Naive thymus-derived CD4-positive, alpha-beta T cell (primary cell): ENCODE measurements around the gene BRD9. TPM values are rescaled to one million over a fixed set of nuclear protein-coding genes. Genes with fewer than 3 reads are reported as not detected.
"Not testable (repeated sequence)": the region's sequence is repeated elsewhere in the genome, so short reads cannot be mapped to it uniquely, and the experiment has no call there.

Experiments used
- ATAC-seq: fragments of 150-1000 bp; cut with Tn5 transposase; 2 replicates; pipeline ENCODE4 v1.10.0; 2021; ENCODE audit warnings: mild to moderate bottlenecking, moderate library complexity
- CTCF ChIA-PET: fragments of 350-600 bp; sonication (Branson Sonifier 250); formaldehyde crosslinking; loops from one replicate; lab custom pipeline; 2021; ENCODE audit warnings: antibody characterized with exemption; lab: Charles Lee
- POLR2A ChIA-PET: fragments of 350-600 bp; sonication (Branson Sonifier 250); formaldehyde crosslinking; loops from one replicate; lab custom pipeline; 2021; ENCODE audit warnings: antibody characterized with exemption, inconsistent platforms; lab: Charles Lee
- DNase-seq, 9 donors: peaks; one replicate each; pipeline versions ENCODE4 v3.0.0 to v3.0.0-alpha.2; 2020 to 2022; ENCODE audit warnings: mixed read lengths in 1 of 9
- H3K27ac ChIP-seq: one replicate; pipeline ENCODE4 v1.7.0; 2013; ENCODE audit warnings: mild to moderate bottlenecking, low read depth, low read length, moderate library complexity
- H3K27me3 ChIP-seq, 2 donors: one replicate each; pipeline ENCODE4 v1.7.0; 2013; ENCODE audit warnings: low read length in 2 of 2, mild to moderate bottlenecking in 2 of 2, moderate library complexity in 2 of 2; ENCODE audit not compliant: control insufficient read depth in 2 of 2, insufficient read depth in 2 of 2
- H3K36me3 ChIP-seq, 3 experiments: 1 replicate in 2 of 3; 2 replicates in 1 of 3; pipeline ENCODE4 v1.7.0; 2013; ENCODE audit warnings: low read length in 3 of 3, mild to moderate bottlenecking in 3 of 3, moderate library complexity in 1 of 3; ENCODE audit not compliant: insufficient read depth in 3 of 3, control insufficient read depth in 2 of 3
- H3K4me1 ChIP-seq, 2 donors: one replicate each; pipeline ENCODE4 v1.7.0; 2013; ENCODE audit warnings: low read length in 2 of 2, mild to moderate bottlenecking in 2 of 2, moderate library complexity in 1 of 2; ENCODE audit not compliant: control insufficient read depth in 2 of 2, insufficient read depth in 2 of 2
- H3K4me3 ChIP-seq: 2 replicates; pipeline ENCODE4 v1.7.0; 2013; ENCODE audit warnings: mild to moderate bottlenecking, low read length
- H3K9me3 ChIP-seq, 3 experiments: 1 replicate in 2 of 3; 2 replicates in 1 of 3; pipeline ENCODE4 v1.7.0; 2013; ENCODE audit warnings: low read length in 3 of 3; ENCODE audit not compliant: control insufficient read depth in 2 of 3
- H3K27ac Mint-ChIP-seq, 9 donors: one replicate each; pipeline ENCODE4 v1.8.0; 2020 to 2022; ENCODE audit warnings: mixed read lengths in 9 of 9, mild to moderate bottlenecking in 8 of 9, moderate library complexity in 5 of 9, inconsistent platforms in 2 of 9
- H3K27me3 Mint-ChIP-seq, 5 donors: one replicate each; pipeline ENCODE4 v1.8.0; 2021 to 2022; ENCODE audit warnings: mixed read lengths in 5 of 5, mild to moderate bottlenecking in 1 of 5
- H3K36me3 Mint-ChIP-seq, 5 donors: one replicate each; pipeline ENCODE4 v1.8.0; 2020 to 2022; ENCODE audit warnings: mixed read lengths in 5 of 5, mild to moderate bottlenecking in 3 of 5, inconsistent platforms in 1 of 5
- H3K4me1 Mint-ChIP-seq, 7 donors: one replicate each; pipeline ENCODE4 v1.8.0; 2020 to 2022; ENCODE audit warnings: mixed read lengths in 7 of 7, mild to moderate bottlenecking in 3 of 7, inconsistent platforms in 1 of 7
- H3K4me3 Mint-ChIP-seq, 10 donors: one replicate each; pipeline ENCODE4 v1.8.0; 2020 to 2022; ENCODE audit warnings: mild to moderate bottlenecking in 10 of 10, mixed read lengths in 10 of 10, moderate library complexity in 6 of 10, inconsistent platforms in 2 of 10
- H3K9me3 Mint-ChIP-seq, 11 donors: one replicate each; pipeline ENCODE4 v1.8.0; 2020 to 2022; ENCODE audit warnings: mixed read lengths in 11 of 11, mild to moderate bottlenecking in 4 of 11, inconsistent platforms in 1 of 11, moderate library complexity in 1 of 11
- intact Hi-C, 2 donors: fragments of 100-400 bp; cut with micrococcal nuclease; formaldehyde crosslinking; loops; one replicate each; pipeline ENCODE4 v1.15.1; 2023
- polyA plus RNA-seq, 2 donors: library from polyadenylated mRNA; unstranded; fragments of 300-500 nt; fragmentation: Illumina TruSeq; gene quantifications; one replicate each; pipeline ENCODE4 v1.2.3, GENCODE V29; 2021
- total RNA-seq, 6 experiments: library from RNA in 5 of 6; stranded (reverse) in 5 of 6; gene quantifications; 1 replicate in 5 of 6; 2 replicates in 1 of 6; pipeline ENCODE4 v1.2.3 and lab custom pipeline; 2021 to 2026

BRD9 gene
- total and polyA plus RNA-seq, 7 experiments from 2014 or later, result 10.6 to 93.2 (median 81.2) TPM

DNA sequence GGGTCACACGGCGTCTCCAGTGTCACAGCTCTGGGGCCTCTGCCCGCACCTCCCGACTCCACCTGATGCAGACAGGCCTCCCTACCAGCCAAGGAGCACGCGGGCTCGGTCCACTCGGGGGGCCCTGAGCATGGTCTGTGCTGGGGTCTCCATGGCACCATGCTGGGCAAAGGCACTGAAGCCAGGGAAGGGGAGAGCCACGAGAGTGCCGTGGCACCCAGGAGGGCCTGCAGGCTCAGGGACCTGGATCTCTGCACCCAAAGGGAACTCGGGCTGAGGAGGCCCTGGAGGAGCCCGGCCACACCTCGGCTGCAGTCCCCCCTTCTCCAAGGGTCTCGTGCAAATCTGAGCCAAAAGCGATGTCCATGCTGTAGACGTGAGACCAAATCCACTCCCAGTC, 48.2 kb downstream of the BRD9 start:
- H3K9me3 Mint-ChIP-seq, H3K4me3 ChIP-seq, H3K27me3 ChIP-seq, CTCF ChIA-PET, ATAC-seq, H3K9me3 ChIP-seq, DNase-seq, H3K4me1 ChIP-seq, H3K27me3 Mint-ChIP-seq, H3K36me3 Mint-ChIP-seq, H3K4me1 Mint-ChIP-seq, H3K36me3 ChIP-seq, H3K27ac ChIP-seq, H3K27ac Mint-ChIP-seq, H3K4me3 Mint-ChIP-seq, POLR2A ChIA-PET: not testable (repeated sequence)
- intact Hi-C loops, result loop anchor here in 1 of 2 donors (5.0 kb wide), 1 partner anchor 87 kb away; no protein-coding TSS in a partner anchor

DNA sequence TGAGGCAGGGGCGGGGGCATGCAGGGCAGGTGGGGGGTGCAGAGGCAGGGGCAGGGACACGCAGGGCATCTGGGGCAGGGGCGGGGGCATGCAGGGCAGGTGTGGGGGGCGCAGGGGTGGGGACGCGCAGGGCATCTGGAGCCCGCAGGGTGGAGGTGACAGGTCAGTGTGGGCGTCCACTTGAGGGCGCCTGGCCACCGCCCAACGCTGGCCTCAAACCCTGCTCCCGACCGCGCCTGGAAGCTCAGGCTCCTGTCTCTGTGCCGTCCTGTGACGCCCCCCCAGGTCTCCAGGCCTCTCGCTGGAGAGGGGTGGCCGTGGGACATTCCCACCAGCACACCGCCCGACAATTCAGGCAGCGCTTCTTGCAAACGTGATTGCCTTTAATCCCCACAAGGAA, 48.7 kb downstream of the BRD9 start:
- CTCF ChIA-PET, H3K36me3 Mint-ChIP-seq, H3K27me3 ChIP-seq, DNase-seq, ATAC-seq, POLR2A ChIA-PET, H3K9me3 Mint-ChIP-seq, H3K4me3 Mint-ChIP-seq, H3K27ac Mint-ChIP-seq, H3K27ac ChIP-seq, H3K4me3 ChIP-seq, H3K27me3 Mint-ChIP-seq, H3K36me3 ChIP-seq, H3K9me3 ChIP-seq, H3K4me1 Mint-ChIP-seq, H3K4me1 ChIP-seq: not testable (repeated sequence)
- intact Hi-C loops, result loop anchor here in 1 of 2 donors (5.0 kb wide), 1 partner anchor 87 kb away; no protein-coding TSS in a partner anchor

GRCh38 chr5:843371-843770, 49.2 kb downstream of the BRD9 start:
- intact Hi-C loops, result loop anchor here in 1 of 2 donors (5.0 kb wide), 1 partner anchor 86 kb away; no protein-coding TSS in a partner anchor
- H3K9me3 ChIP-seq, CTCF ChIA-PET, DNase-seq, H3K27me3 ChIP-seq, H3K27ac Mint-ChIP-seq, H3K9me3 Mint-ChIP-seq, H3K4me3 Mint-ChIP-seq, H3K4me3 ChIP-seq, H3K27ac ChIP-seq, H3K36me3 ChIP-seq, H3K36me3 Mint-ChIP-seq, H3K27me3 Mint-ChIP-seq, POLR2A ChIA-PET, H3K4me1 Mint-ChIP-seq, ATAC-seq, H3K4me1 ChIP-seq: not testable (repeated sequence)

DNA sequence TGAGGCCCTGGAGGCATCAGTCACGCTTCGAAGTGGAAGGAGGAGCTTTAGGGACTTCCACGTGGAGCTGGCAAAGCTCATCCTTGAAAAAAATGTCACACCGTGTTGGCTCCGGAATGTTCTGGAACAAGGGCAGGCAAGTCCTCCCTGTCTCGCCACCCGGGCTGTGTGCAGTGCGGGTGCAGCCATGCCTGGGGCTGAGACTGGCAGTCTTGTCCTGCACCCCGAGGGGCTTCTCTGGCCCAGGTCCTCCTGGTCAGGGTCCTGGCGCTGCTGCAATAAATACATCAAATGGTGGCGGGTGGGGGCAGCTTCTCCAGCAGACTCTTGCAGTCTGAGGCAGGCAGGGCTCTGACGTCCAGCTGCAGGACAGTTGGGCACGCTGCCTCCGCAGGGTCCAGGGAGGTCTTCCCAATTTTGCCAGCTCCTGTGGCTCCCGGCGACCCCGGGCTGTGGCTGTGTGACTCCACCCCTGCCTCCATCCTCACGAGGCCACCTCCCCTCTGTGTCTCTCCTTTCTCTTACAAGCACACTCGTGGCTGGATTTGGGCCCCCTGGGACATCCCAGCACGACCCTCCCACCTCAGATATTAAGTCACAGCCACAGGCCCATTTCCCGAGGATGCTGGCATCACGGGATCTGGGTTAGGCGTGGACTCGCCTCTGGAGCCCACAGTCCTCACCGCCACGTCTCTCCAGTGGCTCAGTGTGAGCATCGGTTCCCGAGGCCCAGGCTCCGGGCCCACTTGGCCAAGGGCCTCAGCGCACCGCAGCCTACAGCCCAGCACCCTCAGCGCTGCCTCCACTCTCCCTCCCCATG, 50.0 kb downstream of the BRD9 start:
- CTCF ChIA-PET, H3K27ac Mint-ChIP-seq, H3K27ac ChIP-seq, POLR2A ChIA-PET, H3K27me3 ChIP-seq, H3K4me3 ChIP-seq, H3K27me3 Mint-ChIP-seq, H3K4me1 ChIP-seq, H3K4me3 Mint-ChIP-seq, H3K36me3 Mint-ChIP-seq, H3K4me1 Mint-ChIP-seq, H3K9me3 ChIP-seq, H3K36me3 ChIP-seq, H3K9me3 Mint-ChIP-seq: not testable (repeated sequence)
- DNase-seq (peak in 2 of 9 donors; percentile 6 to 19), ATAC-seq (peak; percentile 21)
- intact Hi-C loops, result loop anchor here in 1 of 2 donors (5.0 kb wide), 1 partner anchor 85 kb away; no protein-coding TSS in a partner anchor

- CTCF ChIA-PET, H3K36me3 Mint-ChIP-seq, H3K9me3 ChIP-seq, H3K27ac ChIP-seq, H3K4me3 Mint-ChIP-seq, H3K27me3 Mint-ChIP-seq, ATAC-seq, H3K4me1 Mint-ChIP-seq, H3K27ac Mint-ChIP-seq, H3K4me1 ChIP-seq, H3K27me3 ChIP-seq, H3K9me3 Mint-ChIP-seq, H3K4me3 ChIP-seq, H3K36me3 ChIP-seq, POLR2A ChIA-PET: not testable (repeated sequence)
- intact Hi-C loops, result loop anchor here in 1 of 2 donors (5.0 kb wide), 1 partner anchor 84 kb away; no protein-coding TSS in a partner anchor
- peak in 1 of 9 donors; percentile 20 for DNase-seq
Observed at GRCh38 chr5:841531-842401, 50.8 kb downstream of the BRD9 start.

- H3K36me3 ChIP-seq, H3K27me3 ChIP-seq, CTCF ChIA-PET, H3K36me3 Mint-ChIP-seq, H3K27ac Mint-ChIP-seq, H3K4me3 ChIP-seq, H3K9me3 ChIP-seq, H3K4me1 ChIP-seq, H3K9me3 Mint-ChIP-seq, DNase-seq, POLR2A ChIA-PET, H3K27me3 Mint-ChIP-seq, H3K27ac ChIP-seq, H3K4me3 Mint-ChIP-seq, ATAC-seq, H3K4me1 Mint-ChIP-seq: not testable (repeated sequence)
- intact Hi-C loops, result loop anchor here in 1 of 2 donors (5.0 kb wide), 1 partner anchor 84 kb away; no protein-coding TSS in a partner anchor
Observed at GRCh38 chr5:840974-841435, 51.6 kb downstream of the BRD9 start.
